ENCODE data around the gene CDC14A. TPM values are rescaled to one million over a fixed set of nuclear protein-coding genes. Genes with fewer than 3 reads are reported as not detected.

The CDC14A gene
- total RNA-seq, 1 experiment from 2014 or later = 6.8 TPM

DNA sequence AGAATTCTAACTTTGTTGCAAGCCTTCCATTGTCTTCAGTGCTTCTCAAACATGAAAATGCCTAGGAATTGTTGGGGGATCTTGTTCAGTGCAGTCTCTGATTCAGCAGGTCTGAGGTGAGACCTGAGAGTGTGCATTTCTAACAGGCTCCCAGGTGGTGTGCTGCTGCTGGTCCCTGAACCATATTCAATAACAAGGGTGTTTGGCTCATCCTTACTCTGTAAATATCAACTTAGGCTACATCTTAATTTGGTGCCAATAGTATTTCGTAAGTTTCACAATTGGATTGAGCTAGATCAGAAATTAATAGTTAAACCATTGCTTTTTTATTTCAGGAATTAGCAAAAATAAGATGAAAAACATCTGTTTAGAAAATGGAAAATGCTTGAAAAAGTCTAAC is 126.5 kb downstream of the CDC14A start:
- H3K9me3 ChIP-seq (ENCODE audit: low read depth, low read length, poor library complexity, severe bottlenecking) = no peaks in the 10 kb centered on the region
- ChIA-PET POLR2A (ENCODE audit: low non-redundant PET) (no interaction called here), CTCF (no interaction called here)
- H3K4me3 ChIP-seq (ENCODE audit: low read depth, low read length, poor library complexity, severe bottlenecking) = no peak overlapping the region
- H3K4me1 ChIP-seq (ENCODE audit: insufficient read depth, low read length, poor library complexity, severe bottlenecking) = peaks cover 5% of the 10 kb centered on the region
- intact Hi-C loops (cut with micrococcal nuclease; ENCODE audit: unreplicated experiment) = no loop called here
- H3K27me3 ChIP-seq (replicated peaks; ENCODE audit: insufficient read depth, low read depth, low read length, poor library complexity) = no peaks in the 10 kb centered on the region
- no peak overlapping the region for H3K27ac ChIP-seq (ENCODE audit: low read depth, low read length, poor library complexity, severe bottlenecking)
- DNase-seq (ENCODE audit: low spot score) = no peak
- no TSS peak for BruUV-seq (replicated peaks)
- peaks cover 4% of the 10 kb centered on the region for H3K36me3 ChIP-seq (ENCODE audit: insufficient read depth, low read length, poor library complexity, severe bottlenecking)
- TF ChIP-seq, protein P1, sequence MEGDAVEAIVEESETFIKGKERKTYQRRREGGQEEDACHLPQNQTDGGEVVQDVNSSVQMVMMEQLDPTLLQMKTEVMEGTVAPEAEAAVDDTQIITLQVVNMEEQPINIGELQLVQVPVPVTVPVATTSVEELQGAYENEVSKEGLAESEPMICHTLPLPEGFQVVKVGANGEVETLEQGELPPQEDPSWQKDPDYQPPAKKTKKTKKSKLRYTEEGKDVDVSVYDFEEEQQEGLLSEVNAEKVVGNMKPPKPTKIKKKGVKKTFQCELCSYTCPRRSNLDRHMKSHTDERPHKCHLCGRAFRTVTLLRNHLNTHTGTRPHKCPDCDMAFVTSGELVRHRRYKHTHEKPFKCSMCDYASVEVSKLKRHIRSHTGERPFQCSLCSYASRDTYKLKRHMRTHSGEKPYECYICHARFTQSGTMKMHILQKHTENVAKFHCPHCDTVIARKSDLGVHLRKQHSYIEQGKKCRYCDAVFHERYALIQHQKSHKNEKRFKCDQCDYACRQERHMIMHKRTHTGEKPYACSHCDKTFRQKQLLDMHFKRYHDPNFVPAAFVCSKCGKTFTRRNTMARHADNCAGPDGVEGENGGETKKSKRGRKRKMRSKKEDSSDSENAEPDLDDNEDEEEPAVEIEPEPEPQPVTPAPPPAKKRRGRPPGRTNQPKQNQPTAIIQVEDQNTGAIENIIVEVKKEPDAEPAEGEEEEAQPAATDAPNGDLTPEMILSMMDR (conservative IDR thresholded peaks at IDR 0.05; ENCODE audit: low read depth, low read length) = no peak
- TF ChIP-seq EZH2 (IDR thresholded peaks at IDR 0.05; ENCODE audit: borderline replicate concordance, low read depth, low read length, poor library complexity, severe bottlenecking) = no peak

DNA sequence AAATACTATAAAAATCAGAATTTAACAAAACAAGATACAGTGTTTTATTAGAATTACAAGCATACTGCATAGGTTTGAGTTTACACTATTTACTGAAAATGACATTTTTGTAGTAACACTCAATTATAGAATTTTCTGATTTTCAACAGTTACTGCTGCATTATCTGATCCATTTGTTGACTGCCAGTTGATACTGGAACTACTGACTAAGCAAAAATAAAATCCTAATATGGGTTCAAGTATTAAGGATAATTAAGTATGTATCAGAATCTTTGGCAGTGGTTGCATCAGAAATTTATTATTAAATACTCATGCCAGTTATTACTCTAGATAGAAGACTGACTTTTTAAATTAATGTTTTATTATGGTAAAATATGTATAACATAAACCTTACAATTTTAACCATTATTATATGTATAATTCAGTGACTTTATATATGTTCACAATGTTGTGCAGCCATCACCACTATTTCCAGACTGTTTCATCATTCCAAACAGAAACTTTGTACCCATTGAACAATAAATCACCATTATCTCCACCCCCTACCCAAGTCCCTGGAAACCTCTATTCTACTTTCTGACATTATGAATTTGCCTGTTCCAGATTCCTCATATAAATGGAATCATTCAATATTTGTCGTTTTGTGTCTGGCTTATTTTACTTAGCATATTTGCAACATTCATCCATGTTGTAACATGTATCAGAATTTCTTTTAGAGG is 127.5 kb downstream of the CDC14A start:
- no TSS peak for BruUV-seq (replicated peaks)
- Histone ChIP-seq H3K9me3 (ENCODE audit: low read depth, low read length, poor library complexity, severe bottlenecking) (no peaks in the 10 kb centered on the region), H3K4me1 (ENCODE audit: insufficient read depth, low read length, poor library complexity, severe bottlenecking) (peaks cover 5% of the 10 kb centered on the region), H3K27ac (ENCODE audit: low read depth, low read length, poor library complexity, severe bottlenecking) (no peak overlapping the region), H3K27me3 (replicated peaks; ENCODE audit: insufficient read depth, low read depth, low read length, poor library complexity) (no peaks in the 10 kb centered on the region), H3K36me3 (ENCODE audit: insufficient read depth, low read length, poor library complexity, severe bottlenecking) (peaks cover 4% of the 10 kb centered on the region), H3K4me3 (ENCODE audit: low read depth, low read length, poor library complexity, severe bottlenecking) (no peak overlapping the region)
- DNase-seq (ENCODE audit: low spot score) = no peak
- intact Hi-C loops (cut with micrococcal nuclease; ENCODE audit: unreplicated experiment) = no loop called here
- TF ChIP-seq EZH2 (IDR thresholded peaks at IDR 0.05; ENCODE audit: borderline replicate concordance, low read depth, low read length, poor library complexity, severe bottlenecking) = no peak
- TF ChIP-seq, protein P1 (conservative IDR thresholded peaks at IDR 0.05; ENCODE audit: low read depth, low read length) = no peak
- ChIA-PET CTCF (no interaction called here), POLR2A (ENCODE audit: low non-redundant PET) (no interaction called here)

DNA sequence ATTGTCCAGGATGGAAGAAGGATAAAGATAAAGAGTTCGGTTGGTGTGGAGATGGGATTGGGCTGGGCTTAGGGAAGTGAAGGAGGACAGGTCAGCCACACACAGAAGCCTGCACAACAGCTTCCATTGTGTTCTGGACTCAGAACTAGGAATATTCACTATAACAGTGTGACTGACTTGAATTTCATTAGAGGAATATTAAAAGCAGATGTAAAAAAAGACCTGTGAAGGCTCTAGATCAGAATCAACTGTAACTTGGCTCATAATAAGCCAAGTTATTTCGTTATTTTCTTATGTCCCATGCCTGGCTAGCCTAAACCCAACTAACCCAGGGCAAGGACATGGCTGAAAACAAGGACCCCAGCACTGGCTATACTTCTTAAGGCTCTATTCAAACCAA is 129.0 kb downstream of the CDC14A start:
- DNase-seq (ENCODE audit: low spot score) = no peak
- Histone ChIP-seq H3K36me3 (ENCODE audit: insufficient read depth, low read length, poor library complexity, severe bottlenecking) (peaks cover 4% of the 10 kb centered on the region), H3K9me3 (ENCODE audit: low read depth, low read length, poor library complexity, severe bottlenecking) (no peaks in the 10 kb centered on the region), H3K4me1 (ENCODE audit: insufficient read depth, low read length, poor library complexity, severe bottlenecking) (peaks cover 5% of the 10 kb centered on the region), H3K4me3 (ENCODE audit: low read depth, low read length, poor library complexity, severe bottlenecking) (no peak overlapping the region), H3K27me3 (replicated peaks; ENCODE audit: insufficient read depth, low read depth, low read length, poor library complexity) (no peaks in the 10 kb centered on the region), H3K27ac (ENCODE audit: low read depth, low read length, poor library complexity, severe bottlenecking) (no peak overlapping the region)
- POLR2A ChIA-PET (ENCODE audit: low non-redundant PET) = no interaction called here
- CTCF ChIA-PET = no interaction called here
- no TSS peak for BruUV-seq (replicated peaks)
- TF ChIP-seq, protein P1 (conservative IDR thresholded peaks at IDR 0.05; ENCODE audit: low read depth, low read length) = no peak
- no peak for TF ChIP-seq EZH2 (IDR thresholded peaks at IDR 0.05; ENCODE audit: borderline replicate concordance, low read depth, low read length, poor library complexity, severe bottlenecking)
- intact Hi-C loops (cut with micrococcal nuclease; ENCODE audit: unreplicated experiment) = no loop called here
